ENCODE measurements around the gene MS4A15. TPM values are rescaled to one million over a fixed set of nuclear protein-coding genes. Genes with fewer than 3 reads are reported as not detected.
A peak's percentile ranks its signal among the peaks of the same experiment; 100 is the strongest.

MS4A15 gene
- total RNA-seq, 1 donor from 2014 or later, result not detected

DNA sequence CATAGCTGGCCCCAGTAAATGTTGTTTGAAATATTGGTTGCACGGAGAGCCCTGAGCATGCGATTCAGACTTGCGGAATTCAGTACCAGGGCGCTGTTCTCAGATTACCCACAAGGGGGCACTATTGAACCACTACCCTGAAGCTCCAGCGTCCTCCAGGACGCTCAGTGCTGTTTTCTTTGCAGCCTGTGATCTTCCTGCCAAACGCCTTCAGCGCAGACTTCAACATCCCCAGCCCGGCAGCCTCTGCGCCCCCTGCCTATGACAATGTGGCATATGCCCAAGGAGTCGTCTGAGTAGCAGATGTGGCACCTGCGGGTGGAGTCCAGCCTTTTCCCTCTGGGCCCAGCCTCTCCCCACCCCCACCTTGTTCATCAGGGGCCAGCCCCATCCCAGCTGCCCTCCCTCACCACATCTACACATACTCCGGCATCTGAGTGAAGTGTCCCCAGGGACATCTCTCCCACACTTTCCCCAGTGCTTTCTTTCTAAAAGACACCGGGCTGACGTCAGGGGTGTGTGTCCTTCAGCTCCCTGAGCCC lies 18.8 kb downstream of the MS4A15 start:
- Histone ChIP-seq H3K9ac (ENCODE audit: low read length) (peak overlapping the region; percentile 23), H3K27ac (ENCODE audit: low read depth, low read length) (peak overlapping the region; percentile 12), H3K9me3 (ENCODE audit: insufficient read depth, low read depth, low read length) (no peaks in the 10 kb centered on the region), H4K20me1 (ENCODE audit: insufficient read depth, low read length) (no peaks in the 10 kb centered on the region), H3K27me3 (ENCODE audit: insufficient read depth, low read length) (no peaks in the 10 kb centered on the region), H3K4me2 (ENCODE audit: low read length) (peak overlapping the region; percentile 60), H3K79me2 (ENCODE audit: insufficient read depth, low read length) (no peaks in the 10 kb centered on the region), H3K36me3 (ENCODE audit: insufficient read depth, low read length) (no peaks in the 10 kb centered on the region), H3K4me1 (ENCODE audit: insufficient read depth, low read length) (peaks cover 17% of the 10 kb centered on the region), H2AFZ (ENCODE audit: low read depth, low read length) (peak overlapping the region; percentile 41), H3K4me3 (ENCODE audit: insufficient read depth, low read depth, low read length) (no peak overlapping the region)
- DNase-seq (ENCODE audit: low read depth) (peak; percentile 63), FAIRE-seq (no peak)
- peaks cover 21% of the 10 kb centered on the region for H3K4me1 Mint-ChIP-seq (ENCODE audit: low read depth, unreplicated experiment)
- H3K27me3 Mint-ChIP-seq (ENCODE audit: low read depth, unreplicated experiment), result peaks cover 3% of the 10 kb centered on the region
- TF ChIP-seq EZH2 (IDR thresholded peaks at IDR 0.05; ENCODE audit: insufficient read depth, low read length), result no peak
- TF ChIP-seq, protein P1, sequence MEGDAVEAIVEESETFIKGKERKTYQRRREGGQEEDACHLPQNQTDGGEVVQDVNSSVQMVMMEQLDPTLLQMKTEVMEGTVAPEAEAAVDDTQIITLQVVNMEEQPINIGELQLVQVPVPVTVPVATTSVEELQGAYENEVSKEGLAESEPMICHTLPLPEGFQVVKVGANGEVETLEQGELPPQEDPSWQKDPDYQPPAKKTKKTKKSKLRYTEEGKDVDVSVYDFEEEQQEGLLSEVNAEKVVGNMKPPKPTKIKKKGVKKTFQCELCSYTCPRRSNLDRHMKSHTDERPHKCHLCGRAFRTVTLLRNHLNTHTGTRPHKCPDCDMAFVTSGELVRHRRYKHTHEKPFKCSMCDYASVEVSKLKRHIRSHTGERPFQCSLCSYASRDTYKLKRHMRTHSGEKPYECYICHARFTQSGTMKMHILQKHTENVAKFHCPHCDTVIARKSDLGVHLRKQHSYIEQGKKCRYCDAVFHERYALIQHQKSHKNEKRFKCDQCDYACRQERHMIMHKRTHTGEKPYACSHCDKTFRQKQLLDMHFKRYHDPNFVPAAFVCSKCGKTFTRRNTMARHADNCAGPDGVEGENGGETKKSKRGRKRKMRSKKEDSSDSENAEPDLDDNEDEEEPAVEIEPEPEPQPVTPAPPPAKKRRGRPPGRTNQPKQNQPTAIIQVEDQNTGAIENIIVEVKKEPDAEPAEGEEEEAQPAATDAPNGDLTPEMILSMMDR (IDR thresholded peaks at IDR 0.05; ENCODE audit: insufficient read depth, low read depth, low read length), result peak; percentile 95
- H3K36me3 Mint-ChIP-seq (ENCODE audit: low read depth, unreplicated experiment), result no peaks in the 10 kb centered on the region
- no peaks in the 10 kb centered on the region for H3K9me3 Mint-ChIP-seq (ENCODE audit: unreplicated experiment)
- H3K27ac Mint-ChIP-seq (ENCODE audit: unreplicated experiment), result no peak overlapping the region
- no peak overlapping the region for H3K4me3 Mint-ChIP-seq (ENCODE audit: unreplicated experiment)

DNA sequence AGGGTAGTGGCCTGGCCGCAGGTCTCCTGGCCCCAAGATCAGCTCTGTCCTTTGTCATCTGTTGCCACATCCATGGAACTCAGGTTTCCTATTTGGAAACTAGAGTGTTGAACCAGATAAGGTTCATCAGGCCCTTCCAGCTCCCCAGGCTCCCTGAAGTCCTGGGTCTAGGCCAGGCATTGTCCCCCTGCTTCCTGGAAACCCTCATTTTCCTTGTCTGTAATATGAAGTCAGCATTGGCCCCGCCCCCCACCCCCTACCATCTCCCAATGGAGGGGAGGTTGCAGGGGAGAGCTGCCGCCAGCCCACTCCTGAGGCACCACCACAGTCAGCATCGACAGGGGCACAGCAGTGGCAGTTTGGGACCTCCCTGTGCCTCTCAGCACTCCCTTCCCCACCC lies 19.5 kb downstream of the MS4A15 start:
- Mint-ChIP-seq H3K4me1 (ENCODE audit: low read depth, unreplicated experiment) (peaks cover 21% of the 10 kb centered on the region), H3K27me3 (ENCODE audit: low read depth, unreplicated experiment) (peaks cover 3% of the 10 kb centered on the region), H3K36me3 (ENCODE audit: low read depth, unreplicated experiment) (no peaks in the 10 kb centered on the region), H3K27ac (ENCODE audit: unreplicated experiment) (no peak overlapping the region), H3K4me3 (ENCODE audit: unreplicated experiment) (no peak overlapping the region), H3K9me3 (ENCODE audit: unreplicated experiment) (no peaks in the 10 kb centered on the region)
- peak overlapping the region; percentile 23 for H3K9ac ChIP-seq (ENCODE audit: low read length)
- no peaks in the 10 kb centered on the region for H3K79me2 ChIP-seq (ENCODE audit: insufficient read depth, low read length)
- no peak overlapping the region for H2AFZ ChIP-seq (ENCODE audit: low read depth, low read length)
- peak overlapping the region; percentile 12 for H3K27ac ChIP-seq (ENCODE audit: low read depth, low read length)
- H3K27me3 ChIP-seq (ENCODE audit: insufficient read depth, low read length), result peaks cover 5% of the 10 kb centered on the region
- DNase-seq (ENCODE audit: low read depth), result no peak
- H3K36me3 ChIP-seq (ENCODE audit: insufficient read depth, low read length), result no peaks in the 10 kb centered on the region
- no peak overlapping the region for H3K4me2 ChIP-seq (ENCODE audit: low read length)
- no peak for FAIRE-seq
- no peak overlapping the region for H3K4me3 ChIP-seq (ENCODE audit: insufficient read depth, low read depth, low read length)
- no peaks in the 10 kb centered on the region for H3K9me3 ChIP-seq (ENCODE audit: insufficient read depth, low read depth, low read length)
- peaks cover 17% of the 10 kb centered on the region for H3K4me1 ChIP-seq (ENCODE audit: insufficient read depth, low read length)
- H4K20me1 ChIP-seq (ENCODE audit: insufficient read depth, low read length), result no peaks in the 10 kb centered on the region
- no peak for TF ChIP-seq EZH2 (IDR thresholded peaks at IDR 0.05; ENCODE audit: insufficient read depth, low read length)
- TF ChIP-seq, protein P1 (IDR thresholded peaks at IDR 0.05; ENCODE audit: insufficient read depth, low read depth, low read length), result no peak

DNA sequence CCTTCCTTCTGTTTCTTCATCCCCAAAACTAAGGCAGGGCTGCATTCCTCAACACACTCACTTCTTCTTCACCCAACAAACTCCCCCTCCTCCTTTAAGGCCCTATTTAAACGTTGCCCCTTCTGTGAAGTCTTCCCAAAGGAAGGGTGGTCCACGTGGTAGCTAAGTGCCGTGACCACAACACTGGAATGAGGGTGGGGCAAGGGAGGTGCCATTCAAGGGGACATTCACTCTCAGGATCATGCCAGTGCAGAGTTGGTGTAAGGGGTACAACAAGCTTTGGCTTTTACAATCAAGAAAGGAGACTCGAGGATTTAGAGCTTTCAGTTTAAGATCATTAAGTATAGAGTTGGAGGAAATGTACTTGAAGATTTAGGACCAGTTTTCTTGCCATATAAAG lies 20.4 kb downstream of the MS4A15 start:
- Histone ChIP-seq H3K4me1 (ENCODE audit: insufficient read depth, low read length) (peaks cover 17% of the 10 kb centered on the region), H3K9me3 (ENCODE audit: insufficient read depth, low read depth, low read length) (no peaks in the 10 kb centered on the region), H3K36me3 (ENCODE audit: insufficient read depth, low read length) (no peaks in the 10 kb centered on the region), H3K4me3 (ENCODE audit: insufficient read depth, low read depth, low read length) (no peak overlapping the region), H3K9ac (ENCODE audit: low read length) (peak overlapping the region; percentile 28), H4K20me1 (ENCODE audit: insufficient read depth, low read length) (no peaks in the 10 kb centered on the region), H3K27ac (ENCODE audit: low read depth, low read length) (peak overlapping the region; percentile 43), H3K27me3 (ENCODE audit: insufficient read depth, low read length) (peaks cover 6% of the 10 kb centered on the region), H3K79me2 (ENCODE audit: insufficient read depth, low read length) (no peaks in the 10 kb centered on the region), H2AFZ (ENCODE audit: low read depth, low read length) (peak overlapping the region; percentile 6), H3K4me2 (ENCODE audit: low read length) (peak overlapping the region; percentile 24)
- DNase-seq (ENCODE audit: low read depth) (no peak), FAIRE-seq (no peak)
- no peaks in the 10 kb centered on the region for H3K36me3 Mint-ChIP-seq (ENCODE audit: low read depth, unreplicated experiment)
- H3K27me3 Mint-ChIP-seq (ENCODE audit: low read depth, unreplicated experiment), result peaks cover 3% of the 10 kb centered on the region
- peak overlapping the region; percentile 60 for H3K27ac Mint-ChIP-seq (ENCODE audit: unreplicated experiment)
- TF ChIP-seq, protein P1 (IDR thresholded peaks at IDR 0.05; ENCODE audit: insufficient read depth, low read depth, low read length), result no peak
- no peak for TF ChIP-seq EZH2 (IDR thresholded peaks at IDR 0.05; ENCODE audit: insufficient read depth, low read length)
- H3K9me3 Mint-ChIP-seq (ENCODE audit: unreplicated experiment), result no peaks in the 10 kb centered on the region
- peak overlapping the region; percentile 47 for H3K4me3 Mint-ChIP-seq (ENCODE audit: unreplicated experiment)
- peaks cover 19% of the 10 kb centered on the region for H3K4me1 Mint-ChIP-seq (ENCODE audit: low read depth, unreplicated experiment)

All from astrocyte (in vitro differentiated cells and primary cell).